H9 (cell line): ENCODE measurements around the gene AHCY. TPM values are rescaled to one million over a fixed set of nuclear protein-coding genes. Genes with fewer than 3 reads are reported as not detected.
"Not testable (repeated sequence)": the region's sequence is repeated elsewhere in the genome, so short reads cannot be mapped to it uniquely, and the experiment has no call there.

Source experiments
- DNase-seq: peaks from one replicate; pipeline ENCODE4 v3.0.0-alpha.2; 2017
- H2AFZ ChIP-seq: one replicate; pipeline ENCODE4 v1.6.1; 2013; ENCODE audit warnings: mild to moderate bottlenecking, low read length, control low read depth, moderate library complexity
- H2AK5ac ChIP-seq: 2 replicates; pipeline ENCODE4 v1.6.1; 2013; ENCODE audit warnings: low read length, control low read depth, mixed read lengths; ENCODE audit not compliant: insufficient read length
- H2BK120ac ChIP-seq: one replicate; pipeline ENCODE4 v1.6.1; 2013; ENCODE audit warnings: low read depth, mild to moderate bottlenecking, low read length, control low read depth, inconsistent platforms; ENCODE audit not compliant: poor library complexity, severe bottlenecking
- H2BK12ac ChIP-seq: 2 replicates; pipeline ENCODE4 v1.6.1; 2013; ENCODE audit warnings: low read length, control low read depth, mixed read lengths, low read depth; ENCODE audit not compliant: insufficient read length
- H2BK15ac ChIP-seq: 2 replicates; pipeline ENCODE4 v1.6.1; 2013; ENCODE audit warnings: low read depth, low read length, control low read depth
- H2BK20ac ChIP-seq: one replicate; pipeline ENCODE4 v1.6.1; 2013; ENCODE audit warnings: low read depth, mild to moderate bottlenecking, low read length, control low read depth, inconsistent platforms; ENCODE audit not compliant: poor library complexity, severe bottlenecking
- H2BK5ac ChIP-seq: 2 replicates; pipeline ENCODE4 v1.6.1; 2013; ENCODE audit warnings: low read length, control low read depth, mixed read lengths; ENCODE audit not compliant: insufficient read length
- H3K14ac ChIP-seq: 2 replicates; pipeline ENCODE4 v1.6.1; 2013; ENCODE audit warnings: low read length, control low read depth; ENCODE audit not compliant: insufficient read depth
- H3K18ac ChIP-seq: 2 replicates; pipeline ENCODE4 v1.6.1; 2013; ENCODE audit warnings: low read depth, mild to moderate bottlenecking, mixed read lengths, low read length, control low read depth; ENCODE audit not compliant: insufficient read length
- H3K23ac ChIP-seq: 2 replicates; pipeline ENCODE4 v1.6.1; 2013; ENCODE audit warnings: low read length, control low read depth, mixed read lengths, low read depth; ENCODE audit not compliant: insufficient read length
- H3K23me2 ChIP-seq: 2 replicates; pipeline ENCODE4 v1.6.1; 2013; ENCODE audit warnings: low read depth, mild to moderate bottlenecking, mixed read lengths, low read length, control low read depth; ENCODE audit not compliant: insufficient read length, poor library complexity, severe bottlenecking
- H3K27ac ChIP-seq: 2 replicates; pipeline ENCODE4 v1.5.1; 2013; ENCODE audit warnings: low read length, control low read depth, mixed read lengths, low read depth; ENCODE audit not compliant: insufficient read length
- H3K27me3 ChIP-seq: 2 replicates; pipeline ENCODE4 v1.6.1; 2013; ENCODE audit warnings: low read length, control low read depth, inconsistent platforms; ENCODE audit not compliant: insufficient read depth
- H3K4ac ChIP-seq: 2 replicates; pipeline ENCODE4 v1.6.1; 2013; ENCODE audit warnings: low read depth, mild to moderate bottlenecking, control low read depth, inconsistent platforms, low read length, moderate library complexity
- H3K4me1 ChIP-seq: 2 replicates; pipeline ENCODE4 v1.6.1; 2013; ENCODE audit warnings: low read length, control low read depth, inconsistent platforms; ENCODE audit not compliant: insufficient read depth
- H3K4me2 ChIP-seq: 2 replicates; pipeline ENCODE4 v1.6.1; 2013; ENCODE audit warnings: low read length, control low read depth, mixed read lengths; ENCODE audit not compliant: insufficient read length, insufficient read depth
- H3K56ac ChIP-seq: 2 replicates; pipeline ENCODE4 v1.6.1; 2013; ENCODE audit warnings: low read depth, mild to moderate bottlenecking, mixed read lengths, low read length, control low read depth; ENCODE audit not compliant: insufficient read length
- H3K79me1 ChIP-seq: 2 replicates; pipeline ENCODE4 v1.6.1; 2013; ENCODE audit warnings: low read depth, mild to moderate bottlenecking, moderate library complexity, low read length, control low read depth, inconsistent platforms; ENCODE audit not compliant: insufficient read depth, poor library complexity, severe bottlenecking
- H3K79me2 ChIP-seq: 2 replicates; pipeline ENCODE4 v1.6.1; 2013; ENCODE audit warnings: low read length, control low read depth, inconsistent platforms; ENCODE audit not compliant: insufficient read depth
- H3K9ac ChIP-seq: 2 replicates; pipeline ENCODE4 v1.6.1; 2013; ENCODE audit warnings: low read length, control low read depth, mixed read lengths; ENCODE audit not compliant: insufficient read length; ENCODE audit errors: extremely low read depth
- H3K9me3 ChIP-seq: one replicate; pipeline ENCODE4 v1.6.1; 2013; ENCODE audit warnings: low read depth, low read length, inconsistent platforms; ENCODE audit not compliant: control insufficient read depth
- H3T11ph ChIP-seq: one replicate; pipeline ENCODE4 v1.6.1; 2013; ENCODE audit warnings: mild to moderate bottlenecking, low read length, control low read depth, inconsistent platforms
- H4K20me1 ChIP-seq: one replicate; pipeline ENCODE4 v1.6.1; 2013; ENCODE audit not compliant: control insufficient read depth, insufficient read length, insufficient read depth
- H4K5ac ChIP-seq: 2 replicates; pipeline ENCODE4 v1.6.1; 2013; ENCODE audit warnings: low read depth, mild to moderate bottlenecking, mixed read lengths, low read length, control low read depth; ENCODE audit not compliant: insufficient read length
- H4K8ac ChIP-seq: replicated peaks from 2 replicates; pipeline ENCODE4 v1.6.1; 2013; ENCODE audit warnings: low read length, control low read depth, mixed read lengths, low read depth; ENCODE audit not compliant: insufficient read length
- H4K91ac ChIP-seq: 2 replicates; pipeline ENCODE4 v1.6.1; 2013; ENCODE audit warnings: low read depth, mild to moderate bottlenecking, moderate library complexity, mixed read lengths, low read length, control low read depth; ENCODE audit not compliant: insufficient read length
- H3K27ac Mint-ChIP-seq, 3 experiments: 2 replicates in 2 of 3; 3 replicates in 1 of 3; pipeline ENCODE4 v1.8.0; 2020 to 2021; ENCODE audit warnings: mixed read lengths in 3 of 3, mild to moderate bottlenecking in 1 of 3, moderate library complexity in 1 of 3
- H3K27me3 Mint-ChIP-seq: 2 replicates; pipeline ENCODE4 v1.8.0; 2021; ENCODE audit warnings: low read depth, mild to moderate bottlenecking, moderate library complexity, mixed read lengths
- H3K36me3 Mint-ChIP-seq, 3 experiments: 2 replicates in 2 of 3; 3 replicates in 1 of 3; pipeline ENCODE4 v1.8.0; 2020 to 2021; ENCODE audit warnings: low read depth in 3 of 3, mixed read lengths in 3 of 3; ENCODE audit not compliant: insufficient read depth in 1 of 3
- H3K4me1 Mint-ChIP-seq, 2 experiments: 2 replicates each; pipeline ENCODE4 v1.8.0; 2020; ENCODE audit warnings: mixed read lengths in 2 of 2
- H3K4me3 Mint-ChIP-seq, 2 experiments: 2 replicates in 1 of 2; 3 replicates in 1 of 2; pipeline ENCODE4 v1.8.0; 2020 to 2021; ENCODE audit warnings: mild to moderate bottlenecking in 2 of 2, mixed read lengths in 2 of 2, moderate library complexity in 1 of 2
- H3K9me3 Mint-ChIP-seq, 2 experiments: 2 replicates in 1 of 2; 3 replicates in 1 of 2; pipeline ENCODE4 v1.8.0; 2020; ENCODE audit warnings: mild to moderate bottlenecking in 2 of 2, mixed read lengths in 2 of 2, moderate library complexity in 1 of 2
- CTCF ChIP-seq: fragments of 200-600 bp; sonication (generic); conservative IDR thresholded peaks from 3 replicates; pipeline ENCODE4 v1.8.0; 2021; ENCODE audit warnings: antibody characterized with exemption, mild to moderate bottlenecking
- WGBS: extraction: QIAGEN DNeasy Blood & Tissue Kit; methylation state at CpG from one replicate; pipeline ENCODE4 v1.1.7; 2013; ENCODE audit warnings: missing lambda C conversion rate, low lambda C conversion rate, mixed read lengths; ENCODE audit not compliant: insufficient read length; ENCODE audit errors: extremely low coverage; 5-methylcytosine and 5-hydroxymethylcytosine counted together
- total RNA-seq: library from RNA; stranded (reverse); gene quantifications from 2 replicates; pipeline ENCODE4 v1.2.1, GENCODE V29; 2021

AHCY gene
- total RNA-seq, 1 experiment from 2014 or later = 461 TPM

- H2BK15ac ChIP-seq = no peak overlapping the region
- H3K56ac ChIP-seq = no peak overlapping the region
- H3T11ph ChIP-seq = no peak overlapping the region
- no peak overlapping the region for H4K5ac ChIP-seq
- no peaks in the 10 kb centered on the region for H4K20me1 ChIP-seq
- H3K18ac ChIP-seq = no peak overlapping the region
- no peak overlapping the region for H2AFZ ChIP-seq
- no peak overlapping the region for H4K91ac ChIP-seq
- Mint-ChIP-seq H3K36me3 (no peaks in the 10 kb centered on the region; a peak in 2 of 7 replicates), H3K9me3 (peaks cover 7 to 10% of the 10 kb centered on the region in 2 experiments; a peak in 4 of 5 replicates), H3K27me3 (peaks cover 8% of the 10 kb centered on the region), H3K4me3 (no peak overlapping the region), H3K4me1 (peaks cover 7 to 8% of the 10 kb centered on the region in 2 experiments), H3K27ac (no peak overlapping the region)
- no peak overlapping the region for H3K27ac ChIP-seq
- H3K9ac ChIP-seq = no peak overlapping the region
- no peak overlapping the region for H2BK12ac ChIP-seq
- no peak overlapping the region for H3K14ac ChIP-seq
- no peaks in the 10 kb centered on the region for H3K4me1 ChIP-seq
- H3K4me2 ChIP-seq = no peak overlapping the region
- H3K9me3 ChIP-seq = no peaks in the 10 kb centered on the region
- H3K79me1 ChIP-seq = no peaks in the 10 kb centered on the region
- H3K4ac ChIP-seq = no peak overlapping the region
- no CpG with 5 or more reads among the region's 1 CpG for WGBS
- no peak overlapping the region for H2AK5ac ChIP-seq
- H2BK20ac ChIP-seq = no peak overlapping the region
- no peak overlapping the region for H3K23ac ChIP-seq
- no peak for DNase-seq
- no peaks in the 10 kb centered on the region for H3K79me2 ChIP-seq
- H2BK120ac ChIP-seq = no peak overlapping the region
- no peaks in the 10 kb centered on the region for H3K27me3 ChIP-seq
- H2BK5ac ChIP-seq = no peak overlapping the region
- no peak overlapping the region for H4K8ac ChIP-seq
- H3K23me2 ChIP-seq = no peaks in the 10 kb centered on the region
- no peak for TF ChIP-seq CTCF
Measured at GRCh38 chr20:34242879-34243278, 60.3 kb downstream of the AHCY start.

GRCh38 chr20:34242015-34242414, 61.1 kb downstream of the AHCY start:
- H3K79me2 ChIP-seq, H2BK12ac ChIP-seq, H2AK5ac ChIP-seq, H3K4me3 Mint-ChIP-seq, H3K27me3 ChIP-seq, H3K9ac ChIP-seq, H3K4me1 Mint-ChIP-seq, H4K5ac ChIP-seq, H3K18ac ChIP-seq, H2BK15ac ChIP-seq, DNase-seq, H3K23ac ChIP-seq, H3K4me1 ChIP-seq, H3K56ac ChIP-seq, H3K4ac ChIP-seq, H4K91ac ChIP-seq, H3K27ac ChIP-seq, H3K14ac ChIP-seq, H2BK120ac ChIP-seq, H3K23me2 ChIP-seq, H3T11ph ChIP-seq, H4K20me1 ChIP-seq, H3K79me1 ChIP-seq, H3K27ac Mint-ChIP-seq, H3K36me3 Mint-ChIP-seq, H3K4me2 ChIP-seq, H3K9me3 ChIP-seq, H2BK5ac ChIP-seq, H2BK20ac ChIP-seq, H2AFZ ChIP-seq, H4K8ac ChIP-seq: not testable (repeated sequence)
- peaks cover 8 to 17% of the 10 kb centered on the region in 2 experiments; a peak in 4 of 5 replicates for H3K9me3 Mint-ChIP-seq
- WGBS = no CpG with 5 or more reads among the region's 4 CpGs
- H3K27me3 Mint-ChIP-seq = peaks cover 10% of the 10 kb centered on the region
